T-helper 2 cell (primary cell): ENCODE measurements around the gene MZF1.
"Not testable (repeated sequence)": the region's sequence is repeated elsewhere in the genome, so short reads cannot be mapped to it uniquely, and the experiment has no call there.

ENCODE experiments used
- DNase-seq, 5 experiments: peaks; one replicate each; pipeline versions ENCODE4 v3.0.0 to v3.0.0-alpha.2; 2012 to 2022
- total RNA-seq, 2 donors: gene quantifications; one replicate each; lab custom pipeline; 2026; lab: John Stamatoyannopoulos, UW

Gene MZF1
- total RNA-seq: 24.0 to 37.6 reads per million in 2 donors

GRCh38 chr19:58572818-58573657 is at the start of gene MZF1:
Gene MZF1, minus strand, starts transcription at chr19:58573335. Its CDS starts 1,946 bp downstream, at chr19:58571389.
- peak; percentile 99 to 100 (median 100) for DNase-seq

DNA sequence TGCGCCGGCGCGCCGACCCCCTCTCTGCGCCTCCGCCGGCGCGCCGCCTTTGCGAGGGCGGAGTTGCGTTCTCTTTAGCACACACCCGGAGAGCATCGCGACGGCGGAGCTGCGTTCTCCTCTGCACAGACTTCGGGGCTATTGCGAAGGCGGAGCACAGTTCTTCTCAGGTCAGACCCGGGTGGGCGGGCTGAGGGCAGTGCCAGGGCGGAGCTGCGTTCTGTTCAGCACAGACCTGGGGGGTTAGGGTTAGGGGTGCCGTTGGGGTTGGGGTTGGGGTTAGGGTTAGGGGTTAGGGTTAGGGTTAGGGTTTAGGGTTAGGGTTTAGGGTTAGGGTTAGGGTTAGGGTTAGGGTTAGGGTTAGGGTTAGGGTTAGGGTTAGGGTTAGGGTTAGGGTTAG is 34.1 kb upstream of the MZF1 start:
- not testable (repeated sequence) for DNase-seq

- DNase-seq: not testable (repeated sequence)
These were observed 33.2 kb upstream of the MZF1 start for GRCh38 chr19:58606251-58606896.

DNA sequence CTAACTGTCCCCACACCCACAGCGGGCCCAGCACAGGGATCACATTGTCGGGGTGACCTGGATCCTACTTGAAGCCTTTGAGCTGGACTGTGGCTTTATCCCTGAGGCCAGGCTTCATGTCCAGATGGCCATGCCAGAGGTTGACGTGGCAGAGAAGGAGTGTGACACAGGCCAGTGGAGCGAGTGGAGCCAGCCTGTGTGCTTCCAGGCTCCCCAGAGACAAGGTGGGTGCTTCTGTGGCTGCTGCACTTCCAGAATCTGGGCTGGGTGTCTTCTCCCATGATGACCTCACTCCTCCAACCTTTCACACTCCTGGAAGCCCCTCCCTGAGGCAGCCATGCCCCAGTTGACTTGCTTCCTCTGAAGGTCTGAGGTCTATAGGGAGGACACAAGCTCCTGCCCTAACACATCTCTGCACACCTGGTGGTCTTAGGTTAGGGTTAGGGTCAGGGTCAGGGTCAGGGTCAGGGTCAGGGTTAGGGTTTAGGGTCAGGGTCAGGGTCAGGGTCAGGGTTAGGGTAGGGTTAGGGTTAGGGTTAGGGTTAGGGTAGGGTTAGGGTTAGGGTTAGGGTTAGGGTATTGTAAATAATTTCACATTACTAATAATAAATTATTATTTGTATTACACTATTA is 13.1 kb upstream of the MZF1 start:
- no peak for DNase-seq

GRCh38 chr19:58585442-58586132 is 12.5 kb upstream of the MZF1 start:
- DNase-seq: no peak

DNA sequence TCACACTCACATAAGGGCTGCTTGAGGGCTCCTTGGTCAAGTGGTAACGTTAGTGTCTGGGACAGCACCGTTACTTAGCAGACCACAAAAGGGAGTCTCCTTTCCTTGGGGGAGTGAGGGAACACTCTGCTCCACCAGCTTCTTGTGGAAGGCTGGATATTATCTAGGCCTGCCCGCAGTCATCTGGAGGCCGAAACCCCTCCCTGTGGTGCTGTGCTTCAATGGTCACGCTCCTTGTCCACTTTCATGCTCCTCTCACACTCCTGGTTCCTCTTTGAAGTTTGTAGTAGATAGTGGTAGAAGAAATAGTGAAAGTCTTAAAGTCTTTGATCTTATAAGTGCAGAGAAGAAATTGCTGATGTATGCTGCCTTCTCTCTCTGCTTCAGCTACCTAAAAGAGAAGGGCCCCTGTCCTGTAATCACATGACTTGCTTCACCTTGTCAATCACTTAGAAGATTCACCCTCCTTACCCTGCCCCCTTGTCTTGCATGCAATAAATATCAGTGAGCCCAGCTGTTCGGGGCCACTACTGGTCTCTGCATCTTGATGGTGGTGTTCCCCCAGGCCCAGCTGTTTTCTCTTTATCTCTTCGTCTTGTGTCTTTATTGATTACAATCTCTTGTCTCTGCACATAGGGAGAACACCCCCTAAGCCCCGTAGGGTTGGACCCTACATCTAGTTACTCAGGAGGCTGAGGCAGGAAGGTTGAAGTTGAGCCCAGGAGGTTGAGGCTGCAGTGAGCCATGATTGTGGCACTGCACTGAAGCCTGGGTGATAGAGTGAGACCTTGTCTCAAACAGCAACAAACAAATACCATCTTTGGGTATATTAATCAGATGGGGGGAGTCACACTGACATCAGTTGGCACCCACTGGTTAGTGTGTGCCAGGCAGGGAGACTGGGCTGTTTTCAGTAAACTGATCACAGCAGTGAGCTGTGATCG is 11.6 kb upstream of the MZF1 start:
- no peak for DNase-seq

DNA sequence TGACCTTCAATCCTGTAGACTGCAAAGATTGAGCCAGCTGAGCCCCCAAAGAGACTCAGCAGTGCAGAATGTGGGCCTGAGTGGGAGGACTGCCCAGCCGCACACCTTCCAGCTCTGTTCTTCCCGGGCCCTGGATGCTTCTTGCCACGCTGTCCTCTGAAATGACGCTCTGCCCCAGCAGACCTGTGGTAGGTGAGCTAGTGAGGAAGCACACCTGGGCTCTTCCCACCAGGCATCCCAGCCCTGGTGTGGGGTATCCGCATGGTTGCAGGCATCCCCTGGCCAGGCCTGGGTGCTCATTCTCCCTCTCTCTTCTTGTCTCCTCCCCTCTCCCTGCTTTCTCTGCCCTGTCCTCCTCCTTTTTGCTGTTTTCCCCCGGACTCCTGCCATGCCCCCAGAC is 9.8 kb upstream of the MZF1 start:
- no peak for DNase-seq

DNA sequence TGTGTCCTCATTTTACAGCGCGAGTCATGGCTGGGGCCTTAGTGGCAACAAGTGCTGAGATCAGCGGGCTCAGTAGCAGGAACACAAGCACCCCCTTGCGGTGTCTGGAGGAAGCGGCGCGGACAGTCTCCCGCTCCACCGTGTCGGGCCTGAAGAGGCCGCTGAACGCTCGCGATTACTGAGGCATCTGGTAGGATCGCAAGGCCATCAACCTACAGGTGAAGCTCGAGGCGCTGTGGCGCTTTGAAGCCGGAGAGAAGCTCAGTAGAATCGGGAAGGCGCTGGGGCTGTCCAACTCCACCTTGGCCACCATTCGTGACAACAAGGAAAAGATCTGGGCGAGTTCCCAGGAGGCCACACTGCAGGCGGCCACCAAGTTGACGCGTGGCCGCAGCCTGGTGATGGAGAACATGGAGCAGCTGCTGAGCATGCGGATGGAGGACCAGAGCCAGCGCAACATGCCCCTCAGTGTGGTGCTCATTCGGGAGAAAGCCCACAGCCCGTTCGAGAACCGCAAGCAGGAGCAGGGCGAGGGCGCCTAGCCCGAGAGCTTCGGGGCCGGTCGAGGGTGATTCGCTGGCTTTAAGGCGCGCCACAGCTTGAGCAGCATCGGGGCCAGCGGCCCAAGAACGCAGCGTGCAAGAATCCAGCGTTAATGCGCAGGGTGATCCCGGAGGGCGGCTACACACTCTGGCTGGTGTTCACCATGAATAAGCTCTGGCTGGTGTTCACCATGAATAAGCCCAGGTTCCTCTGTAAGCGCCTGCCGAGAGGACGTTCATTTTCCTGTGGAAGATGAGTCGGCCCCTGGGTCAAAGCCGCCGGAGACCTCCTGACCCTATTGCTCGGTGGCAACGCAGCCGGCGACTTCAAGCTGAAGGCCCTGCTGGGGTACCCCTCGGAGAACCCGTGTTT is 8.3 kb upstream of the MZF1 start:
- DNase-seq: peak; percentile 69 to 92 (median 81)

- DNase-seq: no peak
These were observed 6.5 kb upstream of the MZF1 start for GRCh38 chr19:58579473-58580142.

- DNase-seq: no peak
These were observed 5.1 kb upstream of the MZF1 start for GRCh38 chr19:58578012-58578925.

DNA sequence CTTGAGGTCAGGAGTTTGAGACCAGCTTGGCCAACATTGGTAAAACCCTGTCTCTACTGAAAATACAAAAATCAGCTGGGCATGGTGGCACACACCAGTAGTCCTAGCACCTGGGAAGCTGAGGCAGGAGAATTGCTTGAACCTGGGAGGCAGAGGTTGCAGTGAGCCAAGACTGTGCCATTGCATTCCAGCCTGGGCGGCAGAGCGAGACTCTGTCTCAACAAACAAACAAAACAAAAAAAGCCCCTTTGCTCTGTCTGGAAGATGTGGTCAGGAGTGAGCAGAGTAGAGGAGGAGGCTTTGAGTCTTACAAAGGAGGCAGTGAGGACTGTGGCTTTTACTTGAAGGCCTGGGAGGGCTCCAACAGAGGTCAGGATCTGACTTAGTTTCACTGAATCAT is 4.4 kb upstream of the MZF1 start:
- DNase-seq: not testable (repeated sequence)

DNA sequence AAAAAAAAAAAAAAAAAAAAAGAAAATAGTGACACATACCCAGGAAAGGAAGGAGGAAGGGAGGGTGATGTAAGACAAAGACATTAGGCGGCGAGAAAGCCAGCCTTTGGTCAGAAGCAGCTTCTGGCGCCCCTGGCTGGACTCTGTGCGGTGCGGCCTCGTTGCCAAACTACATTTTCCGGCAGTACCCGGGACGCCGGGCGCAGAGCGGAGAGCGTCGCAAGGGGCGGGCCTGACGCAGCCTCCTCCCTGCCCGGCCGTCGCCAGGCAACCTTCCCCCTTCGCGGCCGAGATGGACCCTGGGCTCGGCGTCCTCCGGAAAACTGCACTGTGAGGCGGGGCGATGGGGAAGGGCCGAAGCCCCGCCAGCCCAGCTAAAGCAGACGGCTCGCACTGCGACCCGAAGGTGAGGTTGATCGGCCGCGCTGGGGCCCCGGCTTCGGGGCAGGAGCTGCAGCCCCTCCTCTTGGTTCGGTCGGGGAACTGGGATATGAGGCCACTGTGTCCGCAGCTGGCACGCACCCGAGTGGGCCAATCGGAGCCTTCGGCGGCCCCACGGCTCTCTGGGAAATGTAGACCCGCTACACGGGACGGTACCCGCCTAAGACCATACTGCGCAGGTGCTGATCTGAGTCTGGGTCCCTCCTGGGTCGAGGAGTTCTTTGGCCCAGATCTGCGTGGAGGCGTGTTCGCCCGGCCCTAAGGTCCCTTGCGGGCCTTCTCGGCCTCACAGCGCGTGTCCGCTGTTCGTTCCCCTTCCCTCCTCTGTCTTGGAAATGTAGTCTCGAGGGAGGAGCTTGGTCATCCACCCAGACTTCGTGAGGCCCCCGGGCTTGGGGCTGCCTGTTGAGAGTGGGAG is 2.3 kb upstream of the MZF1 start:
- peak; percentile 47 to 88 (median 68) for DNase-seq

DNA sequence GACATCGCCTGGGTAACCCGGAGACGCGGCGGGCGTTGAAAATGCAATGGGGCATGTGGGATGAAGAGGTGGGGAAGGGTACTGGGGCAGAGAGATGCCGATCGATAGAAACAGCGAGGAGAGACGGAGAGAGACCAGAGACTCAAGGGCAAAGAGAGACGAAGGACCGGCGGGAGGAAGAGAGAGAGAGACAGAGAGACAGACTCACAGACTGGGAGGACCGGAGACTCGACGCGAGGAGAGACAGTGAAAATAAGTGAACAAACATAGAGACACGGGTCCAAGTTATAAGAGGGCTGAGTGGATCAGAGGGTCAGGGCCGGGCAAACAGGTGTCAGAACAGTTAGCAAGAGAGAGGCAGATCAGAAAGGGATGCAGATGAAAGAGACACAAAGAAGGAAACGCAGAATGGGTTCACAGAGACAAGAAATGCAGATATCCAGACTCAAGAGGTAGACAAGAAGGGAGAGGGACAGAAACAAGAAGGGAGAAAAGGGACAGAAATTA is 576 bp upstream of the MZF1 start:
- DNase-seq: no peak

DNA sequence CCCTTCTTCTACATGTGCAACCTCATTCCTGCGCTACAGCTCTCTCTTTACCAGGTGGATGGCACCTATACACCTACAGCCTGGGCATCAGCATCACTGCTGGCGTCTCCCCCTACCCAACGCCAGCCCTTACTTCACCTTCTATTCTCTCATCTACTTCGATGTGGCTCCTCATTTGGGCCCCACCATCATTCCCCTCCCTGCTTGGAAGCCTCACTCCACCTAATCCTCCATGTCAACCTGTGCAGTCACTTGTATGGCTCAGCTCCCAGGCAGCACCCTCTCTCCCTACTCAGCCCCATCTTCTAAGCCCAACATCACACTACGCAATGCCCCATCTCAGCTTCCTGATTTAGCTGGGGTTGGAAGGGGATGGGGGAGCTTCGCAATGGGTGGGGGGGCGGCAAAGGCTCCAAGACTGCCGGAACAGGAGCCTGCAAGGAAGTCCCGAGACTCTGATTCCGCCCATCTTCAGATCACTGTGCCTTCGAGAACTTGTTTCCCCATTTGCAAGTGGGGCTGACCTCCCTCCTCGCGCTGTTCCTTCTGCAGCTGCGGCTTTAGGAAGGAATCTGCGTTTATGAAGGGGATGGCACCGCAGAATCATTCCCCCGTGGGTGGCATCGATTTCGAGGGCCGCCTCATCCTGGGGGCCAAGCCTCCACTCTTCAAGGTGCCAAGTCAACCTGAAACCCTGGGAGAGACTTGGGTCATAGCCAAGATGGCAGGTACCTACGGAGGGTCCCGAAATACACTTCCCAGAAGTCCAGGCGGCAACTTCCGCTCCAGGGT is 913 bp downstream of the MZF1 start:
- no peak for DNase-seq

DNA sequence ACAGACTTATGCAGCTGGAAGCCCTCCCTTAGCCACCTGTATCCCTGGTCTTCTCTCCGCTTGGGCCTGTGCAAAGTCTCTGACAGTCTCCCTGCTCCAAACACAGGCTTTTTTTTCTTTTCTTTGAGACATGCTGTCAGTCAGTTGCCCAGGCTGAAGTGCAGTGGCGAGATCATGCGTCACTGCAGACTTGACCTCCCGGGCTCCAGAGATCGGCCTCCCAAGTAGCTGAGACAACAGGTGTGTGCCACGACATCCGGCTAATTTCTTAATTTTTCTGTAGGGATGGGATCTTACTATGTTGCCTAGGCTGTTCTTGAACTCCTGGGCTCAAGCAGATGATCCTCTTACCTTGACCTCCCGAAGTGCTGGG is 1.6 kb downstream of the MZF1 start:
- no peak for DNase-seq

DNA sequence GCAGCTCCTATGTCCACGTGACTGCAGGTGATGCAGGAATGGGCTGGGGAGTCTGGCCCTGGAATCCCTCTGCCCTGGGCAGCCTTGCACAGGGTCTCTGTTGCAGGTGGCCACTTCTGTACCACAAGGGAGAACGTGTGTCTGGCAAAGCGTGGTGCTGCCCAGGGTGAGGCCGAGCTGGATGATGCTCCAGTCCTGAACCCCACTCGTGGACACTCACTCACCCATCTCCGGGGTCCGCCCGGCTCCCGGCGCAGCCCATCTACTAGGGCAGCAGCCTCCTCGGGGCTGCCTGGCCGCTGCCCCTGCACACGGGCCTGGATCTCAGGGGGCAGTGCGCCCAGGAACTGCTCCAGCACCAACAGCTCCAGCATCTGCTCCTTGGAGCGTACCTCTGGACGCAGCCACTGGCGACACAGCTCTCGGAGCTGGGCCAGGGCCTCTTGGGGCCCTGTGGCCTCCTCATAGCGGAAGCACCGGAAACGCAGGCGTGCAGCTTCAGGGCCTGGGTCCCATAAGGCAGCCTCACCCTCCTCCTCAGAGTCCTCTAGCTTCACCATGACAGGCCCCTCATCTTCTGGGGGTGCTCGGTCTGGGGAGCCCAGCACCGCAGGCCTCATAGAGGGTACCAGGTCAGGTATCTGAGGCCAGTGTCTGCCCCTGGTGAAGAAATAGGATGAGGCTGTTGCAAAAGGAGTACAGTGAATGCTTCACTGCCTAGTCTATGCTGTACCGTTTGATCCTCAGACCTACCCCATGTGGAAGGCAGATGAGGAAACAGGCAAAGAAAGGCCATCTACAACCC is 2.2 kb downstream of the MZF1 start:
- no peak for DNase-seq
